Endodermal cell (in vitro differentiated cells): ENCODE results near the gene KDM5D. TPM values are rescaled to one million over a fixed set of nuclear protein-coding genes. Genes with fewer than 3 reads are reported as not detected.
A peak's percentile ranks its signal among the peaks of the same experiment; 100 is the strongest.

Experiments
- DNase-seq: peaks from one replicate; pipeline ENCODE4 v3.0.0-alpha.2; 2017
- H3K27ac ChIP-seq: 2 replicates; pipeline ENCODE4 v1.5.1; 2013; ENCODE audit warnings: mild to moderate bottlenecking, low read depth, low read length, moderate library complexity
- H3K27me3 ChIP-seq: 2 replicates; pipeline ENCODE4 v1.6.1; 2013; ENCODE audit warnings: mild to moderate bottlenecking, low read length, moderate library complexity; ENCODE audit not compliant: insufficient read depth, control insufficient read depth, poor library complexity, severe bottlenecking
- H3K36me3 ChIP-seq: 2 replicates; pipeline ENCODE4 v1.7.0; 2013; ENCODE audit warnings: mild to moderate bottlenecking, low read length, moderate library complexity; ENCODE audit not compliant: control insufficient read depth, insufficient read depth
- H3K4me1 ChIP-seq: one replicate; pipeline ENCODE4 v1.7.0; 2013; ENCODE audit warnings: low read length; ENCODE audit not compliant: control insufficient read depth, insufficient read depth
- H3K4me3 ChIP-seq: 2 replicates; pipeline ENCODE4 v1.5.1; 2013; ENCODE audit warnings: mild to moderate bottlenecking, low read length, moderate library complexity
- H3K9ac ChIP-seq: 2 replicates; pipeline ENCODE4 v1.6.1; 2013; ENCODE audit warnings: mild to moderate bottlenecking, low read length, moderate library complexity; ENCODE audit not compliant: poor library complexity, severe bottlenecking; ENCODE audit errors: extremely low read depth
- H3K9me3 ChIP-seq: 2 replicates; pipeline ENCODE4 v1.6.1; 2013; ENCODE audit warnings: mild to moderate bottlenecking, low read length, moderate library complexity; ENCODE audit not compliant: control insufficient read depth
- H3K27ac Mint-ChIP-seq: 2 replicates; pipeline ENCODE4 v1.8.0; 2020; ENCODE audit warnings: mixed read lengths
- H3K27me3 Mint-ChIP-seq: 2 replicates; pipeline ENCODE4 v1.8.0; 2021; ENCODE audit warnings: mild to moderate bottlenecking, mixed read lengths; ENCODE audit not compliant: insufficient read depth
- H3K36me3 Mint-ChIP-seq: 2 replicates; pipeline ENCODE4 v1.8.0; 2020; ENCODE audit warnings: low read depth, mixed read lengths
- H3K4me1 Mint-ChIP-seq: 2 replicates; pipeline ENCODE4 v1.8.0; 2020; ENCODE audit warnings: mixed read lengths
- H3K4me3 Mint-ChIP-seq: 2 replicates; pipeline ENCODE4 v1.8.0; 2020; ENCODE audit warnings: mild to moderate bottlenecking, moderate library complexity, mixed read lengths
- H3K9me3 Mint-ChIP-seq: 2 replicates; pipeline ENCODE4 v1.8.0; 2020; ENCODE audit warnings: mild to moderate bottlenecking, mixed read lengths
- WGBS, 2 experiments: methylation state at CpG; one replicate each; pipeline versions ENCODE4 v1.1.5 to v1.1.7; 2013; ENCODE audit warnings: missing lambda C conversion rate in 2 of 2, mixed read lengths in 1 of 2; ENCODE audit not compliant: insufficient coverage in 1 of 2, insufficient read length in 1 of 2; 5-methylcytosine and 5-hydroxymethylcytosine counted together
- long read RNA-seq, 4 experiments: library from polyadenylated mRNA in 2 of 4; library from RNA in 1 of 4; library from capped mRNA in 1 of 4; stranded (forward) in 3 of 4; unstranded in 1 of 4; transcript quantifications; one replicate each; pipeline ENCODE4 v2.0.0, GENCODE V29; 2020 to 2021; ENCODE audit warnings: inconsistent platforms in 1 of 4
- polyA plus RNA-seq, 2 experiments: library from polyadenylated mRNA; stranded (reverse); fragments of 50-300 nt; gene quantifications; one replicate each; pipeline ENCODE4 v1.2.3, GENCODE V29; 2013
- total RNA-seq, 2 donors: library from RNA; stranded (reverse); fragmentation: NEBNext Ultra II Directional in 1 of 2; extraction: Animal tissue kit (Norgen Biotek cat#: 25700) in 1 of 2; gene quantifications; 2 replicates in 1 of 2; 3 replicates in 1 of 2; pipeline ENCODE4 v1.2.1, GENCODE V29; 2021
- TF ChIP-seq, protein P1 (sequence below): fragments of 200-600 bp; sonication (generic); conservative IDR thresholded peaks from 2 replicates; pipeline ENCODE4 v1.5.0; 2021; ENCODE audit warnings: antibody characterized with exemption, mild to moderate bottlenecking

KDM5D gene
- total RNA-seq: 10 to 100 TPM in 1 of 2 donors, not detected in 1; 52.3 TPM
- polyA plus RNA-seq (2013, experiment 1 of 2): 26.1 TPM
- 25.5 TPM for polyA plus RNA-seq (2013, experiment 2 of 2)
- long read RNA-seq, experiment 1, partial matches to known transcripts: 9 of 9 reads
- long read RNA-seq, experiment 1, other reads (novel, unspliced or antisense): 0 of 9 reads
- long read RNA-seq, experiment 2, full-length matches to known transcripts: 28 of 82 reads
- long read RNA-seq, experiment 2, partial matches to known transcripts: 21 of 82 reads
- long read RNA-seq, experiment 2, other reads (novel, unspliced or antisense): 33 of 82 reads
- long read RNA-seq, experiment 3: 0 reads
- long read RNA-seq, experiment 4, partial matches to known transcripts: 1 of 2 reads
- long read RNA-seq, experiment 4, other reads (novel, unspliced or antisense): 1 of 2 reads

DNA sequence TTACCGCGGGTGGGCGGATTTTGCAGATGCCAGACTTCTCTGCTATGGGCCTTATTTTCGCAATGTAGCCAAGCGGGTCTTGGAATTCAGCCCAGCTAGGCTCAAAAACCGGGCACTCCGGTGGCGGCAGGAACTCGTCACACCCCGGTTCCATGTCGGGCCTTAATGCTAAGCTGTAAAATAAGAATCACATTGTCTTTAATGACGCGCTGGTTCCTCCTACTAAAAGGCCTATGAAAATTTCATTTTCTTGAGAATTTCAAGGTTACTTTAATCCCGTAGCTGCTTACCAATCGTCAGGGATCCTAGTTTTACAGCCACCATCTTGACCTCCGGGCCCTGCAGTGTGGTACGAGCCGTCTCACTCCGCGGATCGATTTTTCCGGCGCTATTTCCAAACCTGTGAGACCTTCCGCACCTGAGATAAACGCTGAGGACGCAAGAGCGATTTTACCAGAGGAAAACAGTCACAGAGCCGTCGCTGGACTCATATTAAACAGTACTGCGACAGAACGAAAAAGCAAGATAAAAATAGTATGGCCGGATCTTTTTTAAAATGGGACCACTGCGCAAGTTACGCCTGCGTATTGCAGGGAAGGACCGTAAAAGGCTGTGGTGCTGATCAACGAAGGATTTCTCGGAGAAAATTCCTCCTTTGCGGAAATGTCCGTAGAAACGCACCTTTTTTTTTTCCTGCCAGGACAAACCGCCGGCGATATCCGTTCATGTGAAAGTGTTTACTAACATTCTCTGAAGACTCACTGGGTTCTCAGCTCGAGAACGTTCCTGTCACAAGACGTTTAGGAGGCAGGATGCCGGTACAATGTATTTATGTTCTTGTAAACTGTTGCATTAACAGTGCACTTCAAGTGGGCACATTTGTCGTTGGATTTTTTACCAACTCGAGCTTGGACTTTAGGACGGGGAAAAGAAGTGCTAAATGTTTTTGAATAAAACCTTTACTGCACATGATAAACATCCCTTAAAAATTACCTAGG, at the start of gene KDM5D:
TSS of gene KDM5D (minus strand) at position 346 of the 998 bp plus-strand sequence. CDS start at position 154, 192 bp downstream.
- DNase-seq: no peak
- peak within 1 kb of the TSS; percentile 84 for H3K27ac ChIP-seq
- Mint-ChIP-seq H3K27me3 (no peaks in the 10 kb centered on the region), H3K36me3 (no peaks in the 10 kb centered on the region), H3K4me3 (no peak within 1 kb of the TSS), H3K27ac (no peak within 1 kb of the TSS), H3K9me3 (no peaks in the 10 kb centered on the region), H3K4me1 (no peaks in the 10 kb centered on the region)
- WGBS, 2 experiments: 0 to 1% methylated on average over 27 to 50 of the region's 52 CpGs
- no peaks in the 10 kb centered on the region for H3K9me3 ChIP-seq
- no peaks in the 10 kb centered on the region for H3K4me1 ChIP-seq
- no peaks in the 10 kb centered on the region for H3K27me3 ChIP-seq
- H3K9ac ChIP-seq: peak within 1 kb of the TSS; percentile 92
- H3K4me3 ChIP-seq: peak within 1 kb of the TSS; percentile 95
- peaks cover 27% of the 10 kb centered on the region for H3K36me3 ChIP-seq
- TF ChIP-seq, protein P1, sequence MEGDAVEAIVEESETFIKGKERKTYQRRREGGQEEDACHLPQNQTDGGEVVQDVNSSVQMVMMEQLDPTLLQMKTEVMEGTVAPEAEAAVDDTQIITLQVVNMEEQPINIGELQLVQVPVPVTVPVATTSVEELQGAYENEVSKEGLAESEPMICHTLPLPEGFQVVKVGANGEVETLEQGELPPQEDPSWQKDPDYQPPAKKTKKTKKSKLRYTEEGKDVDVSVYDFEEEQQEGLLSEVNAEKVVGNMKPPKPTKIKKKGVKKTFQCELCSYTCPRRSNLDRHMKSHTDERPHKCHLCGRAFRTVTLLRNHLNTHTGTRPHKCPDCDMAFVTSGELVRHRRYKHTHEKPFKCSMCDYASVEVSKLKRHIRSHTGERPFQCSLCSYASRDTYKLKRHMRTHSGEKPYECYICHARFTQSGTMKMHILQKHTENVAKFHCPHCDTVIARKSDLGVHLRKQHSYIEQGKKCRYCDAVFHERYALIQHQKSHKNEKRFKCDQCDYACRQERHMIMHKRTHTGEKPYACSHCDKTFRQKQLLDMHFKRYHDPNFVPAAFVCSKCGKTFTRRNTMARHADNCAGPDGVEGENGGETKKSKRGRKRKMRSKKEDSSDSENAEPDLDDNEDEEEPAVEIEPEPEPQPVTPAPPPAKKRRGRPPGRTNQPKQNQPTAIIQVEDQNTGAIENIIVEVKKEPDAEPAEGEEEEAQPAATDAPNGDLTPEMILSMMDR: no peak

DNA sequence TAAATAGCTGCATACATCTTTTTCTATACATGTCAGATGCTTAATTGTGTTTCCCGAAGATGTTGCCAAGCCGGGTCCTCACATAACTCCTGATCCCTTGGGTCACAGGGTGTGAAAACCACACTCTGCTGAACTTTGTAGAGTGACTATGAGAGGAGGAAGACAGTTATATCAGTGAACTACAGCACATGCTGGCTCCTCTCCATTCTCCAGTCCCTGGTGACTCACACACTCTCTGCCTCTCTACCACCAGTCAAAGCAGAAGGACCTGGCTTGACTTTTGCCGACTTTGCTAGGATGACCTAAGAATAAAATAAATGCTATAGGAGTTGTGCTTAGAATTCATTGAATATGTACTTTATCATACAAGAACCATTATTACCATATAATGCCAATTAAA, 23.8 kb upstream of the KDM5D start:
- no peak for DNase-seq
- Mint-ChIP-seq H3K27ac (no peak overlapping the region), H3K27me3 (no peaks in the 10 kb centered on the region), H3K4me1 (no peaks in the 10 kb centered on the region), H3K36me3 (no peaks in the 10 kb centered on the region), H3K9me3 (no peaks in the 10 kb centered on the region), H3K4me3 (no peak overlapping the region)
- Histone ChIP-seq H3K36me3 (no peaks in the 10 kb centered on the region), H3K27me3 (no peaks in the 10 kb centered on the region), H3K4me3 (no peak overlapping the region), H3K4me1 (no peaks in the 10 kb centered on the region), H3K9me3 (no peaks in the 10 kb centered on the region), H3K9ac (no peak overlapping the region), H3K27ac (no peak overlapping the region)
- TF ChIP-seq, protein P1: no peak
- WGBS, 2 experiments: 100% methylated on average over 2 of the region's 3 CpGs; no CpG with 5 or more reads in 1 of the 2 experiments

DNA sequence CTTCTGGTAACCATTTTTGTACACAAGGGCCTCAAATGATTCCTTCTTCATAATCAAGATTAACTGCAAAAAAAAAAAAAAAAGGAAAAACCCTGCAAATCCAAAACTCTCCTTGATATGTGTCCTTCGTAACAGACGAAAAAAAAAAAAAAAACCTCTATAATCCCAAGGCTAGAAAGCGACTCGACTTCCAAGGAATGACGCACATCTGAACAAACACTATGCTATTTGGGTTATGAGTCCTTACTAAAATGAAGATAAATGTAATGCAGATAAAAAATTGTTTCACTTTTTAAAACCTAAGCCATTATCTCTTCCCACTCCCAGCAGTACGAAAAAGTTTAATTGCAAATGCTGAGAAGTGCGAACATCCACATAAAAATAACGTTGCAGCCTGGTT, 1.2 kb downstream of the KDM5D start:
- no peak for DNase-seq

More for the DNA sequence above, 1.2 kb downstream of the KDM5D start:
- WGBS, 2 experiments: 85% methylated on average over 3 of the region's 8 CpGs; no CpG with 5 or more reads in 1 of the 2 experiments
- Histone ChIP-seq H3K9ac (peak overlapping the region; percentile 92), H3K9me3 (no peaks in the 10 kb centered on the region), H3K27ac (no peak overlapping the region), H3K4me3 (peak overlapping the region; percentile 95), H3K27me3 (no peaks in the 10 kb centered on the region), H3K4me1 (no peaks in the 10 kb centered on the region), H3K36me3 (peaks cover 37% of the 10 kb centered on the region)
- no peaks in the 10 kb centered on the region for H3K4me1 Mint-ChIP-seq
- no peaks in the 10 kb centered on the region for H3K9me3 Mint-ChIP-seq
- no peak overlapping the region for H3K27ac Mint-ChIP-seq
- H3K4me3 Mint-ChIP-seq: no peak overlapping the region
- H3K27me3 Mint-ChIP-seq: no peaks in the 10 kb centered on the region
- H3K36me3 Mint-ChIP-seq: no peaks in the 10 kb centered on the region
- TF ChIP-seq, protein P1: no peak
